OCI-LY7 (cell line): ENCODE data around the gene CRYBG3. TPM values are rescaled to one million over a fixed set of nuclear protein-coding genes. Genes with fewer than 3 reads are reported as not detected.

Experiments used
- Bru-seq: library from RNA; stranded (reverse); fragments of 400-500 nt; gene quantifications from one replicate; lab custom pipeline; 2021; lab: Mats Ljungman, UMichigan
- BruChase-seq, 2 experiments: library from RNA; stranded (reverse); fragments of 400-500 nt; gene quantifications; one replicate each; lab custom pipeline; 2021; lab: Mats Ljungman, UMichigan
- BruUV-seq: library from RNA; stranded (reverse); fragments of 400-500 nt; replicated peaks from 2 replicates; lab custom pipeline; 2021; lab: Mats Ljungman, UMichigan
- CTCF ChIA-PET: fragments of 300-600 bp; sonication (Branson Sonifier 250); formaldehyde crosslinking; loops from one replicate; lab custom pipeline; 2022; ENCODE audit warnings: antibody characterized with exemption; ENCODE audit not compliant: unreplicated experiment; lab: Charles Lee
- POLR2A ChIA-PET: fragments of 300-600 bp; sonication (Branson Sonifier 250); formaldehyde crosslinking; loops from one replicate; lab custom pipeline; 2022; ENCODE audit warnings: antibody characterized with exemption; lab: Charles Lee
- DNase-seq: peaks from one replicate; pipeline ENCODE4 v3.0.0-alpha.2; 2015; ENCODE audit warnings: low spot score
- H2AFZ ChIP-seq: fragments of 200-600 bp; sonication (generic), shearing (Covaris generic); 2 replicates; pipeline ENCODE4 v1.6.1; 2014; ENCODE audit warnings: mild to moderate bottlenecking, antibody characterized with exemption, low read length, moderate library complexity
- H3K27ac ChIP-seq: fragments of 200-600 bp; sonication (generic); 2 replicates; pipeline ENCODE4 v1.5.1; 2014; ENCODE audit warnings: mixed run types, low read depth, mild to moderate bottlenecking, moderate library complexity, low read length, inconsistent platforms; ENCODE audit not compliant: poor library complexity, severe bottlenecking
- H3K36me3 ChIP-seq: fragments of 200-600 bp; sonication (generic); 2 replicates; pipeline ENCODE4 v1.6.1; 2014; ENCODE audit warnings: mild to moderate bottlenecking, antibody characterized with exemption, low read length, moderate library complexity, mixed read lengths; ENCODE audit not compliant: insufficient read depth
- H3K4me1 ChIP-seq: fragments of 200-600 bp; sonication (generic); 2 replicates; pipeline ENCODE4 v1.5.1; 2014; ENCODE audit warnings: mild to moderate bottlenecking, low read length; ENCODE audit not compliant: insufficient read depth, poor library complexity, severe bottlenecking
- H3K4me2 ChIP-seq: fragments of 200-600 bp; sonication (generic); 2 replicates; pipeline ENCODE4 v1.6.1; 2014; ENCODE audit warnings: mild to moderate bottlenecking, low read length
- H3K4me3 ChIP-seq: fragments of 200-600 bp; sonication (generic); 2 replicates; pipeline ENCODE4 v1.5.1; 2014; ENCODE audit warnings: mild to moderate bottlenecking, low read depth, low read length; ENCODE audit not compliant: poor library complexity, severe bottlenecking
- H3K79me2 ChIP-seq: fragments of 200-600 bp; sonication (generic); 2 replicates; pipeline ENCODE4 v1.6.1; 2016; ENCODE audit warnings: low read depth, mild to moderate bottlenecking, low read length, moderate library complexity, mixed read lengths; ENCODE audit not compliant: insufficient read depth
- H3K9me2 ChIP-seq: fragments of 200-600 bp; sonication (generic); 2 replicates; pipeline ENCODE4 v1.6.1; 2016; ENCODE audit warnings: mild to moderate bottlenecking, low read length, mixed read lengths; ENCODE audit not compliant: insufficient read depth
- H3K9me3 ChIP-seq: fragments of 200-600 bp; sonication (generic); 2 replicates; pipeline ENCODE4 v1.6.1; 2014; ENCODE audit warnings: mild to moderate bottlenecking, mixed run types, low read length, mixed read lengths
- H4K20me1 ChIP-seq: fragments of 200-600 bp; sonication (generic); 2 replicates; pipeline ENCODE4 v1.6.1; 2014; ENCODE audit warnings: mild to moderate bottlenecking, antibody characterized with exemption, low read length, moderate library complexity, mixed read lengths; ENCODE audit not compliant: insufficient read depth
- CTCF ChIP-seq: fragments of 200-600 bp; sonication (generic); conservative IDR thresholded peaks from 2 replicates; pipeline ENCODE4 v1.5.1; 2014; ENCODE audit warnings: mild to moderate bottlenecking, antibody characterized with exemption, low read length, moderate library complexity, mixed read lengths
- EZH2phosphoT487 ChIP-seq: fragments of 200-600 bp; sonication (generic); IDR thresholded peaks from 2 replicates; pipeline ENCODE4 v1.6.1; 2018; ENCODE audit warnings: low read depth, borderline replicate concordance, mild to moderate bottlenecking, mixed run types, antibody characterized with exemption, low read length, moderate library complexity, mixed read lengths
- intact Hi-C: fragments of 100-400 bp; cut with micrococcal nuclease; formaldehyde crosslinking; loops from one replicate; pipeline ENCODE4 v1.10.0; 2022; ENCODE audit not compliant: unreplicated experiment
- long read RNA-seq: library from polyadenylated mRNA; stranded (forward); transcript quantifications from one replicate; pipeline ENCODE4 v2.0.0, GENCODE V29; 2022
- total RNA-seq, 2 experiments: library from RNA; depleted of rRNA in 1 of 2; stranded (reverse); fragments of >200 nt in 1 of 2; shearing (Covaris generic) in 1 of 2; gene quantifications; 2 replicates each; pipeline ENCODE4 v1.2.3, GENCODE V29; 2014 to 2022

Gene CRYBG3
- total RNA-seq (2014; rRNA removed; shearing (Covaris generic)) (0.05 and 0.22 TPM in 2 replicates), total RNA-seq (2022) (0.28 and 0.46 TPM in 2 replicates), Bru-seq, nascent RNA (percentile 22 among the genes with signal in this experiment), BruChase-seq, experiment 1, labeled RNA remaining after a 6-hour chase (percentile 12 among the genes with signal in this experiment), BruChase-seq, experiment 2, labeled RNA remaining after a 2-hour chase (percentile 20 among the genes with signal in this experiment)
- long read RNA-seq = 0 reads

- Histone ChIP-seq H3K79me2 (no peaks in the 10 kb centered on the region), H3K27ac (no peak within 1 kb of the TSS)
- CTCF ChIA-PET = no interaction called here
Observed at GRCh38 chr3:97821774-97822358, at the start of gene CRYBG3. CRYBG3 (plus strand) TSS chr3:97822011; CDS start chr3:97822207, 196 bp downstream.

DNA sequence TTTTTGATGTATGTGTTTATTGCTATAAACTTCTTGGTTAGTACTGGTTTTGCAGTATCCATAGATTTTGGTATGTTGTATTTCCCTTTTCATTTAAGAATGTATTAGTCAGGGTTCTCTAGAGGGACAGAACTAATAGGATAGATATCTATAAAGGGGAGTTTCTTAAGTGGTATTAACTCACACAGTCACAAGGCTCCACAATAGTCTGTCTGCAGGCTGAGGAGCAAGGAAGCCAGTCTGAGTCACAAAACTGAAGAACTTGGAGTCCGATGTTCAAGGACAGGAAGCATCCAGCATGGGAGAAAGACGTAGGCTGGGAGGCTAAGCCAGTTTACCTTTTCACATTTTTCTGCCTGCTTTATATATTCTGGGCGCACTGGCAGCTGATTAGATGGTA lies 48.9 kb upstream of the CRYBG3 start:
- no peaks in the 10 kb centered on the region for H3K79me2 ChIP-seq
- CTCF ChIA-PET = no interaction called here
- no TSS peak for BruUV-seq

More at GRCh38 chr3:97821774-97822358, at the start of gene CRYBG3:
- Histone ChIP-seq H3K36me3 (no peaks in the 10 kb centered on the region), H3K4me1 (peaks cover 7% of the 10 kb centered on the region), H4K20me1 (no peaks in the 10 kb centered on the region), H3K4me2 (peak within 1 kb of the TSS; percentile 94), H2AFZ (peak within 1 kb of the TSS; percentile 97), H3K9me3 (no peaks in the 10 kb centered on the region), H3K9me2 (no peaks in the 10 kb centered on the region), H3K4me3 (peak within 1 kb of the TSS; percentile 67)
- DNase-seq = peak; percentile 69
- no TSS peak for BruUV-seq
- POLR2A ChIA-PET = no interaction called here
- TF ChIP-seq EZH2phosphoT487 (no peak), CTCF (0 out of 2 replicates have a peak, but pooled peaks have one; percentile 24)
- intact Hi-C loops = no loop called here

More for the DNA sequence above, 48.9 kb upstream of the CRYBG3 start:
- Histone ChIP-seq H3K36me3 (peaks cover 12% of the 10 kb centered on the region), H4K20me1 (no peaks in the 10 kb centered on the region), H3K27ac (no peak overlapping the region), H3K4me3 (no peak overlapping the region), H3K4me1 (no peaks in the 10 kb centered on the region), H2AFZ (no peak overlapping the region), H3K9me3 (no peaks in the 10 kb centered on the region), H3K9me2 (no peaks in the 10 kb centered on the region), H3K4me2 (no peak overlapping the region)
- POLR2A ChIA-PET = no interaction called here
- DNase-seq = no peak
- TF ChIP-seq EZH2phosphoT487 (no peak), CTCF (no peak)
- intact Hi-C loops = no loop called here
